GM18502 (cell line): ENCODE measurements around the gene FSHR.

ENCODE experiments used
- ATAC-seq: cut with Tn5 transposase; IDR thresholded peaks from one replicate; pipeline ENCODE4 v1.9.1; 2021; ENCODE audit warnings: mild to moderate bottlenecking; ENCODE audit not compliant: unreplicated experiment, poor library complexity

FSHR gene

DNA sequence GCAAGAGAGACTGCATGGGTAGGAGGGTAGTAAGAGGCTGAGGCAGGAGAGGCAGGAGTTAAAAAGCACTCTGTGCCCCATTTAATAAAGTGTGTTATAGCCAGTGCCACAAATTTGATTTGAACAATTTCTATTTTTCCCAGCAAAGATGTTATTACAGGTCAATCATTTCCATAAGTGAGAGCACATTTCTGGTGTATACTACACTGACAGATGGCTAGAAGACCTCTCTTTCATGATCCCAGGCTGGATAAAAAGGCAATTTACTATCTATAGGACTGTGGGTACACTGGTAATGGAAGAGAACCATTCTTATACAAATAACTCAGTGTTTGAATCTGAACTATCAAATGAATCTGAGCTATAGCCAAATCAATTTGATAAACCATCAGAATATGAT lies 176.2 kb downstream of the FSHR start:
- ATAC-seq, result no peak

DNA sequence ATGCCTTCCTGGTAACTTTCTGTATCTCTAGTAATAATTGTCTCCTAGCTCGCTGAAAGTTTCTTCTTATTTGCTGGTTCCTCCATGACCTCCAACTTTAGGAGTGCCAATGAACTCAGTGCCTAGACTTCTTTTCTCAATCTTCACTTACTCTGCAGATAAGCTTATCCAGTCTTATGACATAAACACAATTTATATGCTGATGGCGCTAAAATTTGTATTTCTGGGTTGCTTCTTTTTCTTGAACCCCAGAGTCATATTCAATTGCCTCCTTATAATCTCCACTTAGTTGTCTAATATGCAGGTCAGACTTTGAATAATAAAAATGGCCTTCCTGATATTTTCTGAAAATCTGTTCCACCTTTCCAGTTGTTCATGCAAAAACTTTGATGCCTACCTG lies 182.5 kb downstream of the FSHR start:
- no peak for ATAC-seq

DNA sequence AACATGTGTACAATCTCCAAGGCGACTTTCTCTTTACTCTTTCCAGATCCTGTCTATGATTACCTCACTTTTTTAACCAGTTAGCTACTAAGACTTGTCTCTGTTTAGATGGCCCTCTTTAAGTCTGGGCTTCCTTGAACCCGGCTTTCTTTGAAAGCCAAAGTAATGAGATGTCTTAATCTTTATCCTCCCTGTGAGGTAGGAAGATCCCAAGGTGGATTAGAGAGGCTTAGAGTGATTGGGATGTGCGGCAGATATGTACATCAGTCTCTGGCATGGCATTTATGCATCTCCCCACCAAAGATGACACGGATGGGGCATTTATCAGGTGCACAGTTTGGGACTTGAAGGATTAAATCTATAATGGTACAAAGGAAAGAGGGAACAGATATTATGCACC lies 186.3 kb downstream of the FSHR start:
- no peak for ATAC-seq

DNA sequence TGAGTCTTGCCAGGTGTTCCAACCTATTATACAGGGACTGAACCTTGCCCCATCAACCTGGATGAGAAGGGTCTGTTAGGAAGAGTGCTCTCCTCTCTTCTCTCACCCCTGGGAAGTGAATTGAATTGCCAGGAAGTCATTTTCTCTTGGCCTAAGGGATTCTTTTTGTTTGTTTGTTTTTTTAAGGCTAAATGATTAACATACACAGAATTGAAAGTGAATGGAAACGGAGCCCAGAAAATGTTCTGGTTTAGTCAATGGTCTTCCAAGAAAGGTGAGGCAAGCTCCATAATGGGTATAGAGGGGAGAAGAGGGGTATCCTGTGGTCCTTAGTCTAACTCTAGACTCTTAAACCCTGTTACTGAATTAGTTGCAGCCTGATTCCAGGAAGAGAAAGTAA lies 189.1 kb downstream of the FSHR start:
- no peak for ATAC-seq

DNA sequence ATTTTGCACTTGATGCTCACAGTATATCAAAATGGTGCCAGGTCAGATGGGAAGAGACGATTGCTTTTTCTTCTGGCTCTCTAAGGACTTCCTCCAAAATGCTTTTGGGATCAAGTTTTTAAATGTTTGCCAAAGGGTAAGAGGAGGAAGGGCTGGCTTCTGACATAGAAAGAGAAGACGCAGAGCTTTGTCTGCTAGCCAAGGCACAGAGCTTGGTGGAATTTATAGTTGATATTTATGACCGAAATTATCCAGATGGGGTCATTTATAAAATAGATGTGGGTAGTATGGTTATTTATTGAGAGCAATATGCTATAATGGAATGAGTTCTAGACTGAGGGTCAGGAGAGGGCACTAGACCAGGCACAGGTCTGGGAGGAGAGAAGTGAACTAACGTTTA lies 193.3 kb downstream of the FSHR start:
- ATAC-seq, result no peak

DNA sequence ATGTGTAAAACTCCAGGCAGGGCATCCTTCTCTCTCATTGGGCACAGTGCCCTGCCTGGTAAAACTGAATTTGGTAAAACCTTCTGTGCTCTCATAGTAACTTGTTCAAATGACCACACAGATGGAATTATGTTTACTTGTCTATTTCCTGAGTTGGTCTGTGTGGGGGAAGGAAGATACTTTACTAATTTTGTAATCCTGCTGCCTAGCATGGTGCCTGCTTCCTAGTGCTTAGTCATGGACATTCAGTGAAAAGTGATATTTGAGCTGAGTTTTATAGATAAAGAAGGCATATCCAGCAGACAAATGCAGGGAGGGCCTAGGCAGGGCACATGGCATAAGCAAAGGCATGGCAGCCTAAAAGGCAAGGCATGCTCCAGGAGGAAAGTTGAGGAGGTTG lies 199.4 kb downstream of the FSHR start:
- no peak for ATAC-seq

DNA sequence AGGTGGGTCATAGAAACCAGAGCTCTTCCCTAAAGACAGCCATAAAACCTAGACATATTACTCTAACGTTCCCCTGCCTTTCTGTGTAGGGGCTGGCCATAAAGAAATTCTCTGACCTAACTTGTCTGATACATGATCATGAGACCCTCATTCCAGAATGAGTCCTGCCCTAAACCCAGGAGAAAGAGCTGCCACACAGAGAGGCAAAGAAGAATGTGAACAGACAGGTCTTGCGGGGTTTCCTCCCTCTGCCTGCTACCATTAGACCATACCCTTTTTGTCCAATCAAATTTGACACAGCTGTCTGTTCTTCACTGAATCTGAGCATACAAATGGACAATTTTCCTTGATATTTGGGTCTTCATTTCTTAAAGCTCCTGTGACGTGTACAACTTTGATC lies 200.0 kb downstream of the FSHR start:
- ATAC-seq, result no peak

DNA sequence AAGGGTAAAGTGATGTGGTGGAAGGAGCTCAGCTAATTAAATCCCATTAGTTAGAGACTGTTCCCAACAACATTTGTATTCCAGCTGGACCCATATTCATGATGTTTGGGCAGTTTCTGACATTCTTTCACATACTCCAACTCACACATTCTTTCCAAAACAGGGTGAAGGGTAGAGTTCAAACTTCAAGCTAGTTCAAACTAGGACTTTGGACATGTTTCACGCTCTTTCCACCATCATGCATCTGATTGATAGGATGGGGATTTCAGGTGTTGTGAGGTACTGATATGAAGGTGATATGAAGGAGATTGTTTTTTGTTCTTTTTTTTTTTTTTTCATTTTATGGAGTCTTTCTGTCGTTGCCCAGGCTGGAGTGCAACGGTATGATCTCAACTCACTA lies 201.7 kb downstream of the FSHR start:
- no peak for ATAC-seq

DNA sequence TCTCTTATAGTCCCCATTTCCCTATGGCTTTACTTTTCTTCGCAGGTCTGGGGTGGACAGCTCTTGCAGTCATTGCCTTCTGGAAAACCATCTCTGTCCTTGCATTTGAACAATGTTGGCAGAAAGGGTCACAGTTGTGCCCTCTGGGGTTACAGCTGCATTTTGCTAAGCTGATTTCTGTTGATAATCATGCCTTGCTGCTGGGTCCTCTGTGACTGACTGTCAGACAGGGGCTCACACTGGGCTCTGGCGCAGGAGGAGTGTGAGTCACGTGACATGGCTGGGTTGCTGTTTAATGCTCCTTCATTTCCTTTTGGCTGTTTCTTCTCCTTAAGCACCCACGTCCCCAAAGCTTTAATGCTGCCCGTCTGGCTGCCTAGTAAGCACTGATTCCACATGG lies 202.2 kb downstream of the FSHR start:
- no peak for ATAC-seq

DNA sequence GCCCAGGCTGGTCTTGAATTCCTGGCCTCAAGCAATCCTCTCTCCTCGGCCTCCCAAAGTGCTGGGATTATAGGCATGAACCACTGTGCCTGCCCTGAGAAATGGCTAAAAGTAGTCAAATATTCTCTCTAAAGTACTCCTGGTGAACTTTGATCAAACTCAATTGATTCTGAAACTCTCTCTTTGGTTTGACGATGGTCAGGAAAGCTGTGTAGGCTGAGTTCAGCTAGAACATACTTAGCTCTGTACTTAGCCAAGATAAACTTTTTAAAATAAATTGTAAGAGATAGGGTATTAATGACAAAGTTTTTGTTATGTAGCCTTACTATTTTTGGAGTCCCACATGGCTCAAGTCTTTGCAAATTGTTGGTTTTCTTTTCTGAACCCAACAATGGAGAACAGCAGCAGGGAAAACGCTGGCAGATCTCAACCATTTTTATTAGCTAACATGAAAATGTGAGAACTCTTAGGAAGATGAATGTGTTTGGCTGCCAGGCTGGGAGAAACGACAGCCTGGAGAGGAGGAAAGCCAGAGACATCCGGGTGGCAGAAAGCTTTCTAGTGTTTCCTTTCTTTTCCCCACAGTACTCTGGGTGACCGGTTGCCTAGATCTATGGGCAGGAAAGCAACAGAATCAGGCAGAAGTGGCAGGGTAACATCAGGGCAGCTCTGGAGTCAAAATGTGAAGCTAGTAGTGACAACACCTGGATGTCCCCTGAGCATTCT lies 205.8 kb downstream of the FSHR start:
- ATAC-seq, result no peak

DNA sequence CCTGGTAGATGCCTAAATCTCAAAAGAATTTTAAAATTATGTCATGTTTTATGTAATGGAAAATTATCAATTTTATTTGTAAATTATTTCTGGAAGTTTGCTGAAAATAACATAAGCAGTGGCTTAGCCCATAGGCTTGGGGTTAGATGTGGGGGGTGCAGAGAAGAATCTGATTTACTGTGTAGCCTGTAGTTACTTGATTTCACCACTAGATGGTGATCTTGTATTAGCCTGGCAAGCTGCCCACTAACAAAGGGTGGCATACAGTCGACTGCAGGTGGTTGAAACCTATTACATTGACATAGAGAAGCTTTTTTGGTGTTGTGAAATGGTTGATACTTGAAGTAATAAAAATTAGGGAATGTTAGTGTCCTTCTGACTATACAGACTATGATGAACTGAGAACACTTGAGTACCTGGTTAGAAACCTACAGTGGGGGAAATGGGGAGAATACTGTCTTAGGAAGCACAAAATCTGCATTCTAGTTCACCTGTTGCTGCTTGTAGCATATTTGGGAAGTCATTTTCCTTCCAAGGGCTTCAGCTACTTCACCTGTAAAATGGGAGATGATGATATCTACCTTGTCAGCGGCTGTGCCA lies 207.8 kb downstream of the FSHR start:
- ATAC-seq, result peak; percentile 94

DNA sequence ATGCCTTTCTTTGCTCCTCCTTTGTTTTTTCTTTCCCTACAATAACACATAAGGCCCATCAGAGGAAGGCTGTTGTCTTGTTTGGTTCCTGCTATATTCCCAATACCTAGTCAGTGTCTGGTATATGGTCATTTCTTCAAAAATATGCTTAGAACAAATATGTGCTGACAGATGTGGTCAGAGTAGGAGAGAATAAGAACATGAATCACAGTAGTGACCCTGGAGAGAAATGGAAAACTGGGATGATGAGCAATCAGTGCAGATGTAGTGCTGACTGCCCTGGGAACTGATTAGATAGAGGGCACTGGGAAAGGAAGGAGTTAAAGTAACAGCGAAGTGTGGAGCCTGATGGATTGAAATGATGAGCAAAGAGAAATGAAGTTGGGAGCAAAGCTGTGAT lies 209.4 kb downstream of the FSHR start:
- ATAC-seq, result no peak

DNA sequence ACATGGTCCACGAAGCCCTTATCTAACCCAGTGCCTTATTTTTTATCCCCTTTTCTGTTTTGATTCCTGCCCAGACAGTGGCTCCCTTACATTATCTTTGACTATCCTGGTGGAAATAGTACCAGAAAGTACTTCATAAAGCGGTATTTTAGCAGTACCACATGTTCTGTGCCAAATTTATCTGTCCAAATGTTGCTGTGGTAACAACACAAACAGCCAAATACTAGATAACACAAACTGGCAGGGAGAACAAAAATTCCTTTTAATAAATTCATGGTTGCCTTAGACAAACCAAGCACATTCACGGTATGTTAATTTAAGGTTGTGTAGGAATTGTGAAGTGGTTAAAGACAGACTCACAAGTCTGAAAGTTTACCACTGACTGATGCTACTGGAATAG lies 210.9 kb downstream of the FSHR start:
- ATAC-seq, result no peak

DNA sequence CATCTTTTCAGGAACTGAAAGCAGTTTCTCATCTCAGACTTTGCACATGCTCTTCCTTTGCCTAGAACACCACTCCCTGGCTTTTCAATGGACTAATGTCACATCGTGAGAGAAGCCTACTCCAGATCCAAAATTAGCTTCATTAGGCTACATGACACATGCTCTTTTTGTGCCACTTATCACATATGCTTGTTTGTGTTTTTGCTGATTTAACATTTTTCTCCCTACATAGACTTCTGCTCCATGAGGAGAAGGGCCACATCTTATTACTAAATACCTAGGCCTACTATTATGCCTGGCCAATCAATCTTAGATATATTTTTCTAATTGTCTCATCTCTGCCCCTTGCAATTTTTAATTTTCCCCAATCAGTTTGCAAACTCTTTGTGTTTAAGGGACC lies 212.4 kb downstream of the FSHR start:
- ATAC-seq, result no peak

DNA sequence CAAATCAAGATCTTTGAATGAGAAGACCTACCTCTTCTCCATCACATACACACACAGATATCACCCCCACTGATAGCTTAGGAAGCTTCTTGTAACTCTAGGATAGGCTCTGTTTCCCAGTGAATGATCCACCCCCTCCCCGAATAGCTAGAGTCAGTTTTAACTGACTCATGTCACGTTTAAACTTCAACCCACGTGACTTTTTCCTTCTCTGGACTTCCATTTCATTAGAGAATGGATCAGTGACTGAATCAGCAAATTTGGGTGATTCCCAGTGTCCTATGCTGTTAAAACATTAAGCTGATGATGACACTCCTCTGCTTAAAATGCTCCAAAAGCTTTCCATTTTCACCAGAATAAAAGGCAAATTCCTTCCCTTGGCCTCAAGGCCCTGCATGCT lies 212.9 kb downstream of the FSHR start:
- ATAC-seq, result no peak

DNA sequence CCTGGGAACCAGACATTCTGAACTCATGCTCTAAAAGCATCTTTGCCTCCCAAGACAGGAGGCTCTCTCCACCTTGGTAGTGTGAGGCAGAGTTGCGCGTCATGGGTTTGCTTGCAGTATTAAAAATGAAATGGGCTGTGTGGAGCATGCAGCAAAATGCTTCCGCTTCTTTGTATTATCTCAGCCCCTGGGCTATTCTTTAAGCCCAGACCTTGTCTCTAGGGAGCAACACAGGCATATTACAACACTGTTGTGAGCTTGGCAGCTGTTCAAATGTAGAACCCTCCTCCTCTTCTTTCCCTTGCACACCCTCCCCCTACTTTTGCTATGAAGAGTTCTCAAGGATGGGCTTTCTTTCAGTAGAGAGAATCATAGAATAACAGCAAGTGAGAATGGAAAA lies 213.7 kb downstream of the FSHR start:
- ATAC-seq, result no peak

DNA sequence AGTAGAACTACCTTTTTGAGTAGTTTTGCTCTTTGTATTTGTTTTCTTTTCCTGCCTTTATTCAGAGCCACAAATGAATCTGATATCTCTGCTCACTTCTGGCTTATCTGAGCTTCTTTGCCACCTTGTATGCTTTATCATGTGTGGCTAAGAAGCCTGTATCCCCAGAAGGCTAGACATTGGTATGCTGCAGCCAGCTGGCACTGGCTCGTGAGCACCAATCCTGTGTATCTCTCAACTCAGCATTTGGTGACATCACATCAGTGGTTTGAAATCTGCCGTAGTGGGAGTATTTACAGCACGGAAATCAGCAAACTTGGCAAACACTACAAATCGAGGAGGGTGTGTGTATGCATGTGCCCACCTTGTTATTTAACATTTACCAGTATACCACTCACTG lies 215.1 kb downstream of the FSHR start:
- ATAC-seq, result no peak

DNA sequence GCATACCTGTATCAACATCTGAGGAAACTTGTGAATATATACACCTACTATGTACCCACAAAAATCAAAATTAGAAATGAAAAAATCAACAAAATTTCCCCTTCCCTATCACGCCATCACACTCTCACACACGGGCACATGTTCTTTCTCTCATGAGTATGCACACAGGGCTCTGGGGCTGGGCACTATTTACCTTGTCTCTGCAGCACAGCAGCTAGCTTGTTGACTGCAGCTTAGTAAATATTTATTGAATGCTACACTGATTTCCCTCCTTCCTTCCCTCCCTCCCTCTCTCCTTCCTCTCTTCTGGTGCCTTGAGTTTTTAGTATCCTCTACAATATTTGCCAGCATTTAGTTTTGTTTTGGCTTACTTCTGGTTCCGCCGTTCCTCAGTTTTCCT lies 216.1 kb downstream of the FSHR start:
- ATAC-seq, result no peak

DNA sequence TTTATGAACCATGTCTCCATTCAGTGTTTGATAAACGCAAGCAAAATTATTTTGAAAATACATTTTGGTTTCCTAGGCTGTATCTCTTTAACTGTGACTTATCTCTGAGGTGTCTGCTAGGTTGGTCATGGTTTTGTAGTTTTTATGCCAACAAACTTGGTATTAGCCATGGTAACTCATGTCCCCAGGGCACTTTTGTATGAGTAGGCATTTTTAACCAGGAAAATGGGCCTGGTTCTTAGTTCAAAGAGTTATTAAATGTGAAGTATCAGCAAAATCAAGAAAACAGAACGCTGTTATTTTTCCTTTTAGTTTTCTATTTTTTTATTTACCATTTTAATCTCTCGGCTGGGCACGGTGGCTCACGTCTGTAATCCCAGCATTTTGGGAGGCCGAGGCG lies 219.5 kb downstream of the FSHR start:
- ATAC-seq, result no peak

DNA sequence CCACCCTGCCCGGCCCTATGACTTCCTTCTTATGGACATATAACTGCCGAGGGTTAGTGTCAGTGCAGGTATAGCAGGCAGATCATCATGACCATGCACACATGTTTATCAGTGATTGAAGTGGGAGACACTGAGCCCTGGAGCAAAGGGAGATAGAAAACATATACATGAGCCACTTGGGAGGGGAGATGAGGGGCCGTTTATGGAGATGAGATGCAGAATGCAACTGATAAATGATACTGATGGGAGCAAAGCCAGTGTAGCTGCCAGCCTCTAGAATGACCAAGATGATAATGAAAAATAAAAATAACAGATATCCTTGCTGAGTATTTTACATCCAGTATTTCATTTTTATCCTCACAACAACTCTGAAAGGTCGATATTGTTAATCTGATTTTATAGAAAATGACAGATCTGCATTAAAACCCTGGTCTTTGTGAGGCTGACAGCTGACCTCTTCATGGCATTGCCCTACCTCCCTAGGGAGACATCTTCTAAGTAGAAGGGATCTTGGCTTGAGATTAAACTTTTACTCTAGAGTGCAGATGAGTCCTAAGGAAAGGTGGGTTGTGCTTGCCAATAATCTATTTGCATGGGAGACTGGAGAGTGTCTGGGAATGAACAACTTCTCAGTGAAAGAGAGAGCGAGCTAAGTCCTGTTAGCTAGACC lies 220.4 kb downstream of the FSHR start:
- no peak for ATAC-seq

DNA sequence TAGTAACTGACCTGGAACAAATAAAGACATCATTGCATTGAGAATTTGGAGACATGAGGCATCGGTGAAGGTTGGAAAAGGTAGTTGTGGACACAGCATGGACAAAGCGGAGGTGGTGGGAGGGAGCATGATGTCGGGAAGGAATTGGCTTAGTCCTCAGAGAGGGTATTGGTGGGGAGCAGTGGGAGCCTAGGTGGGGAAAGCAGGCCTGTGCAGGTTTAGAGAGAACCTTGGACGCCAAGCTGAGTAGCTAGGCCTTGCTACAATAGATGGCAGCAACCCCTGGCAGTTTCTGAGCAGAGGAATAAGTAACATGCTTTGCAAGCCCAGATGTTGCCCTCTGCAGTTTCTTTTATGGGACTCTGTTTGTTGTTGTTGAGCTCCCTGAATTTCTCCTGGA lies 221.6 kb downstream of the FSHR start:
- no peak for ATAC-seq
